GM12878 (cell line): ENCODE measurements around the gene ASCC1. TPM values are rescaled to one million over a fixed set of nuclear protein-coding genes. Genes with fewer than 3 reads are reported as not detected.

Experiments used
- ATAC-seq: fragments of 200-7000 bp; cut with Tn5 transposase; 3 replicates; pipeline ENCODE4 v1.9.1; 2020; ENCODE audit warnings: mild to moderate bottlenecking, moderate library complexity
- BruUV-seq: library from RNA; stranded (reverse); fragments of 400-500 nt; replicated peaks from 2 replicates; lab custom pipeline; 2021; lab: Mats Ljungman, UMichigan
- CTCF ChIA-PET: fragments of 300-600 bp; sonication (Branson Sonifier 250); formaldehyde crosslinking; extraction: SDS; loops from one replicate; lab custom pipeline; 2021; ENCODE audit warnings: inconsistent platforms; lab: Yijun Ruan, JAX
- POLR2A ChIA-PET: fragments of 350-600 bp; formaldehyde crosslinking; extraction: SDS; loops from one replicate; lab custom pipeline; 2021; ENCODE audit warnings: inconsistent platforms; lab: Charles Lee
- RAD21 ChIA-PET: fragments of 300-600 bp; sonication (Branson Sonifier 250); formaldehyde crosslinking; loops from one replicate; lab custom pipeline; 2023; ENCODE audit warnings: antibody characterized with exemption; ENCODE audit not compliant: unreplicated experiment; lab: Charles Lee
- SMC1A ChIA-PET: fragments of 300-600 bp; sonication (Branson Sonifier 250); formaldehyde crosslinking; loops from one replicate; lab custom pipeline; 2023; ENCODE audit not compliant: unreplicated experiment, uncharacterized antibody; lab: Charles Lee
- DNase-seq: peaks from one replicate; pipeline ENCODE4 v3.0.0-alpha.2; 2011; ENCODE audit warnings: low read depth, low spot score
- FAIRE-seq: peaks from 3 replicates; lab custom pipeline; 2011; peaks lifted over from hg19 to GRCh38; lab: Jason Lieb, UNC
- H2AFZ ChIP-seq: 2 replicates; pipeline ENCODE4 v1.6.0; 2011; ENCODE audit warnings: low read depth, low read length, control low read depth; ENCODE audit not compliant: control insufficient read depth
- H3K27ac ChIP-seq: 2 replicates; pipeline ENCODE4 v1.5.1; 2011; ENCODE audit warnings: control low read depth; ENCODE audit not compliant: control insufficient read depth, insufficient read depth
- H3K27me3 ChIP-seq, 2 experiments: replicated peaks in 1 of 2; 2 replicates each; pipeline versions ENCODE4 v1.6.0 to v1.6.1; 2011; ENCODE audit warnings: low read length in 1 of 2; ENCODE audit not compliant: control insufficient read depth in 2 of 2, insufficient read depth in 2 of 2
- H3K36me3 ChIP-seq, 2 experiments: 2 replicates each; pipeline ENCODE4 v1.5.1; 2011; ENCODE audit warnings: low read length in 1 of 2; ENCODE audit not compliant: control insufficient read depth in 2 of 2, insufficient read depth in 2 of 2
- H3K4me1 ChIP-seq: 2 replicates; pipeline ENCODE4 v1.6.1; 2011; ENCODE audit warnings: mild to moderate bottlenecking, low read length, moderate library complexity, mixed read lengths; ENCODE audit not compliant: control insufficient read depth, insufficient read depth
- H3K4me2 ChIP-seq: 2 replicates; pipeline ENCODE4 v1.6.0; 2011; ENCODE audit warnings: control low read depth; ENCODE audit not compliant: control insufficient read depth, insufficient read depth
- H3K4me3 ChIP-seq: fragments of 200-600 bp; sonication (generic); 2 replicates; pipeline ENCODE4 v1.5.1; 2016
- H3K79me2 ChIP-seq: 2 replicates; pipeline ENCODE4 v1.6.0; 2011; ENCODE audit warnings: low read length; ENCODE audit not compliant: control insufficient read depth, insufficient read depth
- H3K9ac ChIP-seq: 2 replicates; pipeline ENCODE4 v1.8.0; 2011; ENCODE audit warnings: low read length, control low read depth, mixed read lengths; ENCODE audit not compliant: control insufficient read depth, insufficient read depth
- H3K9me3 ChIP-seq: replicated peaks from 3 replicates; pipeline ENCODE4 v1.5.1; 2011; ENCODE audit warnings: mild to moderate bottlenecking, low read length; ENCODE audit not compliant: control insufficient read depth, insufficient read depth
- H4K20me1 ChIP-seq: 2 replicates; pipeline ENCODE4 v1.6.0; 2011; ENCODE audit not compliant: control insufficient read depth, insufficient read depth
- CEBPB ChIP-seq, 2 experiments: fragments of 150-350 bp in 1 of 2; IDR thresholded peaks; 2 replicates each; pipeline ENCODE4 v1.6.1; 2012 to 2014; ENCODE audit warnings: low read depth in 2 of 2, low read length in 2 of 2, borderline replicate concordance in 1 of 2, inconsistent platforms in 1 of 2
- ESRRA ChIP-seq: IDR thresholded peaks from 2 replicates; pipeline ENCODE4 v1.6.1; 2012; ENCODE audit warnings: mild to moderate bottlenecking, low read length, improper control_type of control experiment
- MEF2A ChIP-seq: IDR thresholded peaks from 2 replicates; pipeline ENCODE4 v1.6.1; 2011; ENCODE audit warnings: low read depth, mild to moderate bottlenecking, low read length, moderate library complexity; ENCODE audit not compliant: insufficient read depth
- NFYB ChIP-seq: IDR thresholded peaks from 2 replicates; pipeline ENCODE4 v1.6.1; 2011; ENCODE audit warnings: low read depth, mild to moderate bottlenecking, low read length, improper control_type of control experiment, moderate library complexity; ENCODE audit not compliant: insufficient read depth
- PAX5 ChIP-seq: IDR thresholded peaks from 2 replicates; pipeline ENCODE4 v1.6.1; 2011; ENCODE audit warnings: low read depth, low read length, borderline replicate concordance
- RB1 ChIP-seq: fragments of 450-650 bp; formaldehyde crosslinking; IDR thresholded peaks from 2 replicates; pipeline ENCODE4 v1.6.1; 2017; ENCODE audit warnings: mild to moderate bottlenecking, borderline replicate concordance
- SREBF1 ChIP-seq: IDR thresholded peaks from 2 replicates; pipeline ENCODE4 v1.6.1; 2012; ENCODE audit warnings: mild to moderate bottlenecking, low read length
- STAT1 ChIP-seq: fragments of 450-650 bp; conservative IDR thresholded peaks from 2 replicates; pipeline ENCODE4 v1.6.1; 2014; ENCODE audit warnings: antibody characterized with exemption, mild to moderate bottlenecking
- TCF3 ChIP-seq: IDR thresholded peaks from 2 replicates; pipeline ENCODE4 v1.6.1; 2012; ENCODE audit warnings: low read depth, mild to moderate bottlenecking, low read length, borderline replicate concordance; ENCODE audit not compliant: insufficient read depth
- ZBED1 ChIP-seq: IDR thresholded peaks from 2 replicates; pipeline ENCODE4 v1.6.1; 2016; ENCODE audit warnings: borderline replicate concordance
- WGBS: methylation state at CpG from one replicate; pipeline ENCODE4 v1.1.6; 2016; ENCODE audit warnings: low lambda C conversion rate; ENCODE audit not compliant: insufficient replicate concordance, insufficient coverage; ENCODE audit errors: missing lambda C conversion rate; 5-methylcytosine and 5-hydroxymethylcytosine counted together
- in situ Hi-C: fragments of 300-500 bp; cut with MboI; formaldehyde crosslinking; loops from 9 replicates; pipeline ENCODE4 v1.14.3; 2018; ENCODE audit warnings: mixed read lengths
- intact Hi-C: fragments of 100-400 bp; cut with micrococcal nuclease; formaldehyde crosslinking; loops from one replicate; pipeline ENCODE4 v1.14.2; 2022; ENCODE audit not compliant: unreplicated experiment
- polyA plus RNA-seq, 11 experiments: library from polyadenylated mRNA; depleted of rRNA in 4 of 11; unstranded in 6 of 11; stranded (reverse) in 5 of 11; fragments of >200 nt; fragmentation: Nextera tagmentation in 4 of 11; fragmentation: Illumina TruSeq in 1 of 11; extraction: Ambion mirVana in 4 of 11; extraction: Trizol in 1 of 11; gene quantifications; 1 replicate in 1 of 11; 2 replicates in 10 of 11; pipeline versions ENCODE4 v1.2.1 to v1.2.3, GENCODE V29; 2011 to 2016; ENCODE audit warnings: inconsistent platforms in 2 of 11, missing spikeins in 2 of 11, low read depth in 1 of 11
- total RNA-seq, 4 experiments: library from RNA; depleted of rRNA in 3 of 4; stranded (reverse); fragments of >200 nt in 3 of 4; fragmentation: Illumina TruSeq in 1 of 4; extraction: Trizol in 1 of 4; gene quantifications; 2 replicates each; pipeline versions ENCODE4 v1.2.1 to v1.2.3, GENCODE V29; 2013 to 2021
- TF ChIP-seq, protein P1 (sequence below): fragments of 150-350 bp; IDR thresholded peaks from 2 replicates; pipeline ENCODE4 v1.6.1; 2016; ENCODE audit warnings: low read depth, low read length
- TF ChIP-seq, protein P2 (sequence below): fragments of 450-650 bp; IDR thresholded peaks from 2 replicates; pipeline ENCODE4 v1.6.1; 2016; ENCODE audit warnings: mild to moderate bottlenecking
- TF ChIP-seq, protein P3 (sequence below): IDR thresholded peaks from 2 replicates; pipeline ENCODE4 v1.6.1; 2011; ENCODE audit warnings: mild to moderate bottlenecking, low read depth, low read length, moderate library complexity; ENCODE audit not compliant: insufficient replicate concordance

The ASCC1 gene
- total and polyA plus RNA-seq, 10 of the 15 experiments (the other 5 are each of a cell fraction or from before 2014, with no cell fraction given), result 23.3 to 80.6 (median 42.8) TPM

DNA sequence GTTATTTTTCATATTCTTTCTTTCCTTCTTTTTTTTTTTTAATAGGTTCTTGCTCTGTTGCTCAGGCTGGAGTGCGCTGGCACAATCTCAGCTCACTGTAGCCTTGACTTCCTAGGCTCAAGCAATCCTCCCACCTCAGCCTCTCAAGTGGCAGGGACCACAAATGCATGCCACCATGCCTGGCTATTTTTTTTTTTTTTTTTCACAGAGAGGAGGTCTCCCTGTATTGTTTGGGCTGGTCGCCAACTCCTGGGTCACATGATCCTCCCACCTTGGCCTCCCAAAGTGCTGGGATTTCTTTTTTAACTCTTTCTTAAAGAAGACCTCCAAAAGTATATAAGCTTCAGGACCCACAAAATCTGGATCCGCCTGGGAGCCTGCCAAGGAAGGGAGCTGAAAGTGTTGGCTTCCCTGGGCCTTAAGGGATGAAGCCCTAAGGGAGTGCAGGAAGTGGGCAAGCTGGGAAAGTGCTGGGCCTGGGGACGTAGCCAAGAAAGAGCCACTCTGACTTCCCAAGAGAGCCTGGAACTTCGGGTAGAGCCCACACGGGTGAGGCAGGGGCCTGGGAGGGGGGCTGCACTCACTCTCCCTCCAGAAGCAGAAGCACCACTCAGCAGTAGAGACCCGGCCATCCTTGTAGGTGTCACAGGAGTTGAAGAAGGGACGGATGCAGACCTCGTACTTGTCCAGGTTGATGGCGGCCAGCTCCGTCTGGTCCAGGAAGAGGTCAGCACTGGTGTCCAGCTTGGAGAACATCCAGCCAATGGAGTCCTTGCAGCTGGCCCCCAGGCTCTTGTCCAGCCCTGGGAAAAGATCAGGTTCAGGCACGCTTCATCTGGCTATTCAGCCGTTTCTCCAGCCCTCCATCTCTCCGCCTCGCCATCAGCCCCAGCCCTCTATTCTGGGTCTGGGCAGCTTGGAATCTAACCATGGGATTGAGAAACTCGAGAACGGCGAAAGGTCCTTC lies 149.5 kb downstream of the ASCC1 start (continued):
- TF ChIP-seq ZBED1 (no peak), ESRRA (no peak)

DNA sequence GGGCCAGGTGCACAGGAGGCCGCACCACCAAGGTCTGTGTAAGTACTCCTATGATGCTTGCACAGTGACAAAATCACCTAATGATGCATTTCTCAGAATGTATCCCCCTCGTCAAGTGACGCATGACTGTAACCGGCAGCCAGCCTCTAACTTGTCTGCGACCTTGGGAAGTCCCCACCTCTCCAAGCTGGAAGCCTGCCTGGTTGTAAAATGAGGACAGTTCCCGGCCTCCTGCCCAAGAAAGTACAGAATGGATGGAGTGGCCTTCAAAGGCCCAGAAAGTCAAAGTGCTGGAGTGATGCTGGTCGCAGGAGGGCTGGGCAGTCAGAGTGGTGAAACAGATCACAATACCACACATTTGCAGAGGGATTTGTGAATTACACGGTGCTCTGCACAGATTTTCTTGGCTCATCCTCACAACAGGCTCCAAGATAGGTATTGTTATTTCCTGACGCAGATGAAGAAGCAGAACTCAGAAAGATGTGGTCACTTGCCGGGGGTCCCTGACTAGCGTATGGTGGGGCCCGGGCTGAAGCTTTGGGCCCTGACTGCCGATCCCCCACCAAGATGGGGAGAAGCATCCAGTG lies 150.5 kb downstream of the ASCC1 start:
- 47% methylated on average over 13 of the region's 13 CpGs for WGBS
- no peaks in the 10 kb centered on the region for H3K36me3 ChIP-seq
- no peaks in the 10 kb centered on the region for H3K4me1 ChIP-seq
- no peaks in the 10 kb centered on the region for H4K20me1 ChIP-seq
- intact Hi-C loops, result no loop called here
- H2AFZ ChIP-seq, result no peak overlapping the region
- H3K79me2 ChIP-seq, result no peaks in the 10 kb centered on the region
- H3K4me3 ChIP-seq, result no peak overlapping the region
- RAD21 ChIA-PET, result interaction anchor here (2.9 kb wide), 1 partner anchor 16 kb away, joined by 13 read pairs; no protein-coding TSS in a partner anchor
- no peak overlapping the region for H3K9ac ChIP-seq
- H3K9me3 ChIP-seq, result no peaks in the 10 kb centered on the region
- in situ Hi-C loops, result no loop called here
- ATAC-seq (no peak), FAIRE-seq (no peak), DNase-seq (no peak)
- no peaks in the 10 kb centered on the region for H3K27me3 ChIP-seq
- H3K27ac ChIP-seq, result no peak overlapping the region
- no TSS peak for BruUV-seq
- no peak overlapping the region for H3K4me2 ChIP-seq
- SMC1A ChIA-PET, result interaction anchor here (3.2 kb wide), 1 partner anchor 16 kb away, joined by 16 read pairs; no protein-coding TSS in a partner anchor
- POLR2A ChIA-PET, result interaction anchor here (0.6 kb wide), 1 partner anchor 22 kb away, joined by 3 read pairs; no protein-coding TSS in a partner anchor
- CTCF ChIA-PET, result interaction anchor here (1.0 to 7.0 kb wide), 6 partner anchors 10 to 272 kb away, joined by 3 to 65 read pairs (median 5); no protein-coding TSS in a partner anchor
- TF ChIP-seq STAT1, result no peak
- TF ChIP-seq, protein P1, sequence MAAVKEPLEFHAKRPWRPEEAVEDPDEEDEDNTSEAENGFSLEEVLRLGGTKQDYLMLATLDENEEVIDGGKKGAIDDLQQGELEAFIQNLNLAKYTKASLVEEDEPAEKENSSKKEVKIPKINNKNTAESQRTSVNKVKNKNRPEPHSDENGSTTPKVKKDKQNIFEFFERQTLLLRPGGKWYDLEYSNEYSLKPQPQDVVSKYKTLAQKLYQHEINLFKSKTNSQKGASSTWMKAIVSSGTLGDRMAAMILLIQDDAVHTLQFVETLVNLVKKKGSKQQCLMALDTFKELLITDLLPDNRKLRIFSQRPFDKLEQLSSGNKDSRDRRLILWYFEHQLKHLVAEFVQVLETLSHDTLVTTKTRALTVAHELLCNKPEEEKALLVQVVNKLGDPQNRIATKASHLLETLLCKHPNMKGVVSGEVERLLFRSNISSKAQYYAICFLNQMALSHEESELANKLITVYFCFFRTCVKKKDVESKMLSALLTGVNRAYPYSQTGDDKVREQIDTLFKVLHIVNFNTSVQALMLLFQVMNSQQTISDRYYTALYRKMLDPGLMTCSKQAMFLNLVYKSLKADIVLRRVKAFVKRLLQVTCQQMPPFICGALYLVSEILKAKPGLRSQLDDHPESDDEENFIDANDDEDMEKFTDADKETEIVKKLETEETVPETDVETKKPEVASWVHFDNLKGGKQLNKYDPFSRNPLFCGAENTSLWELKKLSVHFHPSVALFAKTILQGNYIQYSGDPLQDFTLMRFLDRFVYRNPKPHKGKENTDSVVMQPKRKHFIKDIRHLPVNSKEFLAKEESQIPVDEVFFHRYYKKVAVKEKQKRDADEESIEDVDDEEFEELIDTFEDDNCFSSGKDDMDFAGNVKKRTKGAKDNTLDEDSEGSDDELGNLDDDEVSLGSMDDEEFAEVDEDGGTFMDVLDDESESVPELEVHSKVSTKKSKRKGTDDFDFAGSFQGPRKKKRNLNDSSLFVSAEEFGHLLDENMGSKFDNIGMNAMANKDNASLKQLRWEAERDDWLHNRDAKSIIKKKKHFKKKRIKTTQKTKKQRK, result no peak
- TF ChIP-seq, protein P2, sequence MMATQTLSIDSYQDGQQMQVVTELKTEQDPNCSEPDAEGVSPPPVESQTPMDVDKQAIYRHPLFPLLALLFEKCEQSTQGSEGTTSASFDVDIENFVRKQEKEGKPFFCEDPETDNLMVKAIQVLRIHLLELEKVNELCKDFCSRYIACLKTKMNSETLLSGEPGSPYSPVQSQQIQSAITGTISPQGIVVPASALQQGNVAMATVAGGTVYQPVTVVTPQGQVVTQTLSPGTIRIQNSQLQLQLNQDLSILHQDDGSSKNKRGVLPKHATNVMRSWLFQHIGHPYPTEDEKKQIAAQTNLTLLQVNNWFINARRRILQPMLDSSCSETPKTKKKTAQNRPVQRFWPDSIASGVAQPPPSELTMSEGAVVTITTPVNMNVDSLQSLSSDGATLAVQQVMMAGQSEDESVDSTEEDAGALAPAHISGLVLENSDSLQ, result no peak
- TF ChIP-seq, protein P3, sequence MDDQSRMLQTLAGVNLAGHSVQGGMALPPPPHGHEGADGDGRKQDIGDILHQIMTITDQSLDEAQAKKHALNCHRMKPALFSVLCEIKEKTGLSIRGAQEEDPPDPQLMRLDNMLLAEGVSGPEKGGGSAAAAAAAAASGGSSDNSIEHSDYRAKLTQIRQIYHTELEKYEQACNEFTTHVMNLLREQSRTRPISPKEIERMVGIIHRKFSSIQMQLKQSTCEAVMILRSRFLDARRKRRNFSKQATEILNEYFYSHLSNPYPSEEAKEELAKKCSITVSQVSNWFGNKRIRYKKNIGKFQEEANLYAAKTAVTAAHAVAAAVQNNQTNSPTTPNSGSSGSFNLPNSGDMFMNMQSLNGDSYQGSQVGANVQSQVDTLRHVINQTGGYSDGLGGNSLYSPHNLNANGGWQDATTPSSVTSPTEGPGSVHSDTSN, result no peak
- no peak for TF ChIP-seq MEF2A
- TF ChIP-seq CEBPB (IDR thresholded peaks at IDR 0.05; ENCODE audit: borderline replicate concordance in 1 of 2, low read depth in 2 of 2, low read length in 2 of 2), result no peak
- no peak for TF ChIP-seq TCF3
- TF ChIP-seq RB1, result no peak
- no peak for TF ChIP-seq NFYB
- no peak for TF ChIP-seq SREBF1
- TF ChIP-seq PAX5, result no peak
